Colon (tissue), 2 donors: ENCODE measurements around the gene PITRM1.

Experiments
- FAIRE-seq: peaks from 2 replicates; lab custom pipeline; 2012; peaks lifted over from hg19 to GRCh38; lab: Jason Lieb, UNC
- donor health status: control.
- donor health status: control.

The PITRM1 gene

DNA sequence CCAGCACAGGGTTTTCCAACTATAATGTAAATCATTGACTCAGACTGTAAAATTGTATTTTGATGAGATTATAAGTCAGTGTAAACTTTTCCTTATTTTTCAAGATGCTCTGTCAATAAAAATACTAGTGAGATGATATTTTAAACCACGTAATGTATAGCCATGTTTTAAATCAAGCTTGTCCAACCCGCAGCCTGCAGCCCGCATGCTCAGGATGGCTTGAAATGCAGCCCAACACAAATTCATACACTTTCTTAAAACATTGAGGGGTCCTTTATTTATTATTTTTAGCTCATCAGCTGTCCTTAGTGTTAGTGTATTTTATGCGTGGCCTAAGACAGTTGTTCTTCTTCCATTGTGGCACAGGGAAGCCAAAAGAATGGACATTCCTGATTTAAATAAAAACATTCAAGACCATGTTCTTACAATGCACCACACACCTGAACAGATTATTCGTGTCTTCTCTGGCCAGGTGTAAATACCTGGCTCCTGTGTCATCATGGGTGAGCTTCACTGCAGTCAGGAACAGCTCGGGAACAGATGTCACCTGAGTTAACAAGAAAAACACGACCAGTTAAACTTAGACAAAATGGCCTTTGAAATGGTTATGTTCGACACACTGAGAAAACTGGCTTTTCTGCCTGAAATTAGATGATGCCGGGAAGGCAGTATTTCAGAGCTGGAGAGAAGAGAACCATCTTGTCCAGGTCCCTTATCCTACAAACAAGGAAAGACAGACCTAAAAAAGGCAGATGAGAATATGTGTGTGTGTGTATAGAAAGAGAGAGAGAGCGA, 5.9 kb downstream of the PITRM1 start:
- FAIRE-seq, result no peak

DNA sequence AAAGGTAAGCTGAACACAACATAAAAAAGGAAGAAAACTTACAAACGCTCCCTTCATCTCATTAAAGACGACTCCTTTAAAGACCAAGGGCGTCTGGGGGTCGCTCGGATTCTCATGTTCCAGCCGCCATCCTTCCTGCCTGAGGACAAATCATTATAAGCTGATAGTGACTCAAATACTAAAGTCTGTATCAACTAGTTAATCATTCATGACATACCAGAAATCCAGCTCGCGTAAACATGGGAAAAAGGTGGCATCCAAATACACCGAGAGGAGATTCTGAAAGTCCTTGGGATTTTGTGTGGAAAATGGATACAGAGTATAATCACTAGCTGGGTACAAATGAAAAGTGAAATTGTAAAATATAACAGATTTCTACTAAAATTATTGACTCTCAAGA, 7.4 kb downstream of the PITRM1 start:
- no peak for FAIRE-seq

DNA sequence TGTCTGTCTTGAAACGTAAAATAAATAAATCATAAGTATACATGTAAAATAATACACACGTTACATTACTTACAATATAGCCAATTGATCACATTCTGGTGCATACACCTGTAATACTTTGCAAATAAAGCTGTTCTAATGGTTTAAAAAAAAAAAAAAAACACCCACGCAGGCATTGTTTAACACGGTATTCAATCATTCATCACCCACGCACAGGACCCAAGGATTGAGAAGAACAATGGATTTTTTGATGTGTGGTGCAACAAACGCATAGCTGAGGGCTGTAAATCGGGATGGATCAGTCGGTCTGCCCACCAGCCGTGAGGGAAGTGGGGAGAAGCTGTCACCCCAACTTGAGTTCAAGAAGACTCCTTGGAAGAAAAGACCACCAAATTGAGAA, 8.7 kb downstream of the PITRM1 start:
- FAIRE-seq, result no peak

DNA sequence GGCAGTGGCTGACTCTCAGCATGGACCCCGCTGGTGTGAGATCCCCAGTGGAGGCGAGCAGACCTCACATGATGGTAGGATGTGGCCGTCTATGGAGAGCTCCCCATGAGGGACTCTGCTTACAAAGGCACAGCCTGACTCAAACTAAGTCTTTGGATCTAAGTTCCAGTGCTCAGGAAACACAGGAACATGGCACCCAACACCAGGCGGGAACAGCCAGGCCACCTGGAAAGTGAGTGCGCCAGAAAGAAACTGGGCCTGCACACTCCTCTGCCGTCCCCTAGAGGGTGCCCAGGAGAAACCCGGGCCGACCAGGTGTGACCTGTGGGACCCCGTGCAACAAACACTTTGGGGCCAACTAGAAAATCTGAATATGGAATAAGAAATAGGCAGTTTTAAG, 10.0 kb downstream of the PITRM1 start:
- no peak for FAIRE-seq

- FAIRE-seq, result no peak
Observed at GRCh38 chr10:3159152-3159551, 13.4 kb downstream of the PITRM1 start.

- FAIRE-seq, result no peak
Observed at GRCh38 chr10:3154666-3155065, 17.9 kb downstream of the PITRM1 start.

GRCh38 chr10:3152566-3152935, 20.0 kb downstream of the PITRM1 start:
- FAIRE-seq, result no peak

DNA sequence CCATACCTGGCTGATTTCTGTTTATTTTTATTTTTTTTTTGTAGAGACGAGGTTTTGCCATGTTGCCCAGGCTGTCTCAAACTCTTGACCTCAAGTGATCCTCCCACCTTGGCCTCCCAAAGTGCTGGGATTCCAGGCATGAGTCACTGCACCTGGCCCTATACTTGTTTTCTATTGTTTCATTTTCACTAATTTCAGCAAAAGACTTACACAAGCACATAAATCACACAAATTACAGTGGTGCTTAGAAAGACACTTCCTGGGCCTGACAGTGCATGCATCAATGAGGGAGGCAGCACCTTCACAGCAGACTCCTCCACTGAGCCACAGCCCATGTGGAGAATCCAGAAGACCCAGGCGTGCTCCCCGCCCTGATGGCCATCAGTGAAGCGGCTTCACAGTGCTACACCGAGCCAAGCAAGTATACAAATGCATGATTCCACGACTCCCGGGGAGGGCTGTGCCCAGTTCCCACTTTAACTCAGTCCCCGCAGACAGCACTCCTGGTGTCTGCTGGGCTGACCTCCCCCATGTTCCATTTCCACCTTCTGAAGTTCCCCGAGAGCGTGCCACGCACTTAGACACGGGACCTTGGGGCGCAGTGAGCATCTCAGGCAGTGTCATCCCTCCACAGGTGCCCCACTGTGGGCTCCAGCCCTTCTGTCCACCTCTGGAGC, 20.6 kb downstream of the PITRM1 start:
- no peak for FAIRE-seq

DNA sequence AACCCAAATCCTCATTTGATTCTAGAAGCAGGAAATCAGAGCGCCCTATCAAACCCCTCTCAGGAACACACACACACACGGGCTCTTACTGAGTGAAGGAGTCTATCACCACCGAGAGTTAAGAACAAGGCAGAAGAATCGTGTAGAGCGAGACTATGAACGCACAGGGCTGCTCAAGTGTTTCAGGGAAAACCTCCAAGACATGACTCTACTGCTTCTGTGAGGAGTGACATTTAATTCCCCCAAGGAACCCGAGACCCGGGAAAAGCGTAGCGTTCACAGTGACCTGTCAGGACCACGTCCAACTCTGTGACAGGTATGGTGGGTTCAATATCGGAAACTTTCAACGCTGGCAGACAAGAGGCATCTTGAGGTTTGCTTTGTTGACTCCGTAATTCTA, 21.6 kb downstream of the PITRM1 start:
- no peak for FAIRE-seq

DNA sequence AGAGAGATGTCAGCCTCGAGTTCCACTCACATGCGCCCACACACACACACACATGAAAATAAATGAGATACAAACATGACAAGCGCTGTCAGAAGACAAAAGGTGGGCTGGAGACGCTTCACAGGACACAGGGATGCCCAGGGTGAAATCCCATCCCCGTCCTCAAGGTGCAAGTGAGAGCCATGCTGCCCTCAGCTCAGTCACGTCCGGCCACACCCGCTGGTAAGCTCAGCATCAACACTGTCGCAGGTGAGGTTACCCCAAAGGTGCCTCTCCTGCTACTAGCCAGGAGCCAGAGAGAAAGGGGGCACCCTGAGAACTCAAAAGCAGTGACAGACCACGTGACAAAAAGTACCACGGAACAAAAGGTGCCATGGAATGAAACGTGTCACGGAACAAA, 22.2 kb downstream of the PITRM1 start:
- no peak for FAIRE-seq

- FAIRE-seq, result no peak
Observed at GRCh38 chr10:3149918-3150317, 22.7 kb downstream of the PITRM1 start.

- FAIRE-seq, result no peak
Observed at GRCh38 chr10:3148994-3149393, 23.6 kb downstream of the PITRM1 start.

DNA sequence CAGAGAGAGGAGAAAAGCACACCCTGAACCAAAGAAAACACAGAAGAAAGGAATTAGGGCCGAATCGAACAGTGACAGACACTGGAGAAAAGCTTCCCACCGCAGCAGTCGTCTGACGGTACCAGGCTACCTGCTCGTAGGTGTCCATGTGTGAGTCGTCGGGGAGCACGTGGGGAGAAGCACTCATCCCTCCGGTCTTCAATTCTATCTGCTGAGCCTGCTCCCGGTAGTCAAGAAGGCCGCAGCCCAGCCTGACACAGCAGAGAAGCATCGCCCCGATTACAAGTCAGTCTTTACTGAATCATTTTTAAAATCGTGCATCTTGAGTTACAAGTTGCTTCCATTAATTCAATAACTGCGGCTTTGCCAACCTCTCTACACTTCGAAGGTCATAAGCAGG, 24.5 kb downstream of the PITRM1 start:
- FAIRE-seq, result no peak

GRCh38 chr10:3147117-3147820, 25.3 kb downstream of the PITRM1 start:
- FAIRE-seq, result no peak

DNA sequence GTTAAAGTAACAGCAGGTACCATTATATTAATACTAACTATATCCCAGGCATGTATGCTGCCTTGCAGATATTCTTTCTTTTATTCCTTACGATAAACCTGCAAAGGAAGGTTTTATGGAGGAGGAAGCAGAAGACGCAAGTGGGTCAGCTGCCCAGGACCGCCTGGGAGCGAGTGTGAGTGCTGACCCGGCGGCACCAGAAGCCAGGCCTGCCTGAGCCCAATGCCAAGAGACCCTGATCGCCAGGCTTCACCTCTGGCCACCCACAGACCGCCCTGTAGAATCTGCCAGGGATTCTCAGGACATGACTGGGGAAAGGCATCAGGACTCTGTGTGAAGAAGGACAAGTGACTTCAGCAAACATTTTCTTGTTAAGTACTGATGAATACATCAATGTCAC, 26.3 kb downstream of the PITRM1 start:
- no peak for FAIRE-seq

- no peak for FAIRE-seq
Observed at GRCh38 chr10:3145366-3145765, 27.2 kb downstream of the PITRM1 start.

- no peak for FAIRE-seq
Observed at GRCh38 chr10:3143791-3144434, 28.7 kb downstream of the PITRM1 start.

DNA sequence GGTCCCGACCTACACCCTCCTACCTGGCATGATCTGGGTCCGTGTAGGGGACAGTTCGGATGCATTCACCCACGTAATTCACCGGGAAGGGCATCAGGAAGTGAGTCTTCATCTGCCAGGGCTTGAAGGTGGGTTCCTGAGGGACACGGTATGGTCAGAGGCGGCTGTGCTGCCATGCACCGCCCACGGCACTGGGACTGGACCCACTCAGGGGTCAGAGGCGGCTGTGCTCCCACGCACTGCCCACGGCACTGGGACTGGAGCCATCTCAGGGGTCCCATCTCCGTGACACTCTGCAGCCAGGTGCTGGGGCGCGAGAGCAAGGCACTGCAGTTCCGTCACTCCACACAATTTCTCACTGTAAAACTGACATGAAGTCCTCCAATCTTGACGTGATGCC, 29.2 kb downstream of the PITRM1 start:
- FAIRE-seq, result no peak

DNA sequence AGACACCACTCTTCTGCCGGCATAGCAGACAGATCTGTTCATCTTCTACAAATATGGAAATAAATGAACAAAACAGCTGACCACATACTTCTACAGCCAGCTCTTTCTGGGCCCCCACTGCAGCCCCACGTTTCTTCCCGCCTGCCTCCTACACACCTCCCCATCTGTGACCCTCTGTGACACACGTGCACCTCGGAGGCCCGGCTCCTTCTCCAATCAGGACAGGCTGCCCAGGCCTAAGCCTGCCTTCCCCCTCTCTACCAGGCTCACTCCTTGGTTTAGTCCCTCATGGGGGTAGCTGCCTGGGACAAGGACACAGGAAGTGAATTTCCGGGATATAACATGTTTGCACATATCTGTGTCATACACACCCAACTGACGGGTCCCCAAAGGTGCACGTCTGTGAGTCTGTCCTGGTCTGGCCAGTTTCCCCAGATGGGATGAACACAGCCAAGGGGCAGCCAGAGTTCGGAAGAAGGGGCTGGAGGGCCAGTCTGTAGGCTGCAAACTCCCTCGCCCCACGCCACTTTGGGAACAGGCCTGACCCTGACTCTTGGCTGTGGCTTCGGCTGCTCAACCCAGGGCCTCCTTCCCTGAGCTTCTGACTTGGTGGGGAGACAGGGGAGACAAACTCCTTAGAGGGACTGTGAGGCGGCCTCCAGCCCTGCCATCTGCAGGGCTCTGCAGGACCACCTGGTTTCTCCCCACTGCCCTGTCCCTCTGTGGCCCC, 30.3 kb downstream of the PITRM1 start:
- FAIRE-seq, result no peak

- no peak for FAIRE-seq
Observed at GRCh38 chr10:3141351-3142005, 31.1 kb downstream of the PITRM1 start.

DNA sequence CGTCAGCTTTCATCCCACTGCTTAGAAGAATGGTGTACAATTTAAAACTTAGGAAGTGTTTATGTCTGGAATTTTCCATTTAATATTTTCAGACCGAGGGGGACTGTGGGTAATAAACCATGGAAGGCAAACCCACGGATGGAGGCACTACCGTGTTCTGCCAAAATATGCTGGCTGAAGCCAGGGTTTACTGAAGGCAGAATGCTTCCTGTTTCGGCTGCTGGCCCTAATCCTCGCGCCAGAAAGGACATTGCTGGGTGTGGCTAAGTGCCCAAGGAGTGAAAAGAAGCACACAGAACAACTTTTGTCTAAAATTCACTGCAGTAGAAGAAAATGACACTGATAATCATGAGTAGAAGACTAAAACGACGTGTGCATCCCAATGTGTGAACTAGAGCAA, 32.3 kb downstream of the PITRM1 start:
- FAIRE-seq, result no peak
